Melanocyte of skin (primary cell): Measurements from ENCODE around the gene BORCS6. TPM values are rescaled to one million over a fixed set of nuclear protein-coding genes. Genes with fewer than 3 reads are reported as not detected.

Experiments used
- total RNA-seq, 2 donors: library from RNA; depleted of rRNA; stranded (reverse); fragments of >200 nt; gene quantifications; 2 replicates each; pipeline ENCODE4 v1.2.3, GENCODE V29; 2012

The BORCS6 gene
- 1 to 10 TPM; 6.3 to 8.9 TPM for total RNA-seq

GRCh38 chr17:8189711-8190477 lies at the start of gene BORCS6:
BORCS6 (minus strand) TSS chr17:8190180; CDS start chr17:8190140, 40 bp downstream.

GRCh38 chr17:8209907-8210760 lies 20.2 kb upstream of the BORCS6 start, which contains the start of gene AURKB:
AURKB (minus strand) TSS chr17:8210575; CDS start chr17:8210224, 351 bp downstream.

GRCh38 chr17:8176197-8176940 lies 13.6 kb downstream of the BORCS6 start, which contains the start of gene TMEM107:
TMEM107 (minus strand) TSS chr17:8176380; CDS start chr17:8176286, 94 bp downstream.

GRCh38 chr17:8162233-8162996 lies 27.6 kb downstream of the BORCS6 start, which contains the start of gene VAMP2:
VAMP2 (minus strand) TSS chr17:8162948; CDS start chr17:8162879, 69 bp downstream.

GRCh38 chr17:8152112-8152775 lies 37.7 kb downstream of the BORCS6 start, which contains the start of gene PER1:
PER1 (minus strand) TSS chr17:8152404; CDS start chr17:8150706, 1,698 bp downstream.

Other genes starting within 250 kb of the BORCS6 start
- 1 to 10 TPM in 1 of 2 donors, not detected in 1; 1.4 TPM for gene GUCY2D, start 187.6 kb downstream of the BORCS6 start, total RNA-seq
- gene ALOX15B, start 151.1 kb downstream of the BORCS6 start, total RNA-seq, result under 1 TPM in 1 of 2 donors, not detected in 1; under 0.01 TPM
- not detected for gene ALOX12B, start 102.5 kb downstream of the BORCS6 start, total RNA-seq
- not detected for gene ALOXE3, start 71.7 kb downstream of the BORCS6 start, total RNA-seq
- under 1 TPM in 1 of 2 donors, not detected in 1; 0.67 TPM for gene HES7, start 66.1 kb downstream of the BORCS6 start, total RNA-seq
- 10 to 100 TPM; 22.0 to 25.5 TPM for gene PER1, start 37.8 kb downstream of the BORCS6 start, total RNA-seq
- gene VAMP2, start 27.2 kb downstream of the BORCS6 start, total RNA-seq, result 1 to 10 TPM; 5.5 to 6.3 TPM
- 10 to 100 TPM; 24.1 to 32.0 TPM for gene TMEM107, start 13.8 kb downstream of the BORCS6 start, total RNA-seq
- 10 to 100 TPM; 23.7 to 88.6 TPM for gene AURKB, start 20.4 kb upstream of the BORCS6 start, total RNA-seq
- 1 to 10 TPM; 5.0 to 5.5 TPM for gene CTC1, start 57.9 kb upstream of the BORCS6 start, total RNA-seq
- 10 to 100 TPM; 44.7 to 78.3 TPM for gene PFAS, start 59.1 kb upstream of the BORCS6 start, total RNA-seq
- gene RANGRF, start 98.5 kb upstream of the BORCS6 start, total RNA-seq, result 10 to 100 TPM in 1 of 2 donors, 1 to 10 TPM in 1; 8.3 to 14.0 TPM
- gene SLC25A35, start 105.2 kb upstream of the BORCS6 start, total RNA-seq, result 1 to 10 TPM in 1 of 2 donors, under 1 TPM in 1; 0.67 to 1.4 TPM
- gene ARHGEF15, start 120.1 kb upstream of the BORCS6 start, total RNA-seq, result not detected
- not detected for gene ODF4, start 149.7 kb upstream of the BORCS6 start, total RNA-seq
- 1,000 to 10,000 TPM; 1,114 to 1,797 TPM for gene RPL26, start 193.0 kb upstream of the BORCS6 start, total RNA-seq
- not detected for gene RNF222, start 207.6 kb upstream of the BORCS6 start, total RNA-seq
- 10 to 100 TPM; 35.1 to 36.6 TPM for gene NDEL1, start 245.7 kb upstream of the BORCS6 start, total RNA-seq